ENCODE results near the gene PIGU.
"Not testable (repeated sequence)": the region's sequence is repeated elsewhere in the genome, so short reads cannot be mapped to it uniquely, and the experiment has no call there.

The PIGU gene

GRCh38 chr20:34669094-34669493 lies 7.8 kb downstream of the PIGU start:
- H3K27me3 ChIP-seq (ENCODE audit: low read length): no peaks in the 10 kb centered on the region
- no peak overlapping the region for H3K27ac ChIP-seq (ENCODE audit: low read depth, low read length)
- H4K20me1 ChIP-seq (ENCODE audit: low read depth, low read length): no peaks in the 10 kb centered on the region
- H3F3A ChIP-seq (ENCODE audit: insufficient read depth): no peaks in the 10 kb centered on the region
- no peaks in the 10 kb centered on the region for H3K9me3 ChIP-seq (ENCODE audit: insufficient read depth, low read length)
- H3K79me2 ChIP-seq (ENCODE audit: insufficient read depth, low read length): peaks cover 4% of the 10 kb centered on the region; the same call in 1 of the 2 replicates
- no peak overlapping the region for H3K9ac ChIP-seq (ENCODE audit: low read length)
- H3K4me3 ChIP-seq (ENCODE audit: insufficient read depth, low read length, poor library complexity, severe bottlenecking): no peak overlapping the region
- H3K9me2 ChIP-seq (replicated peaks; ENCODE audit: insufficient read depth, low read length): no peaks in the 10 kb centered on the region
- H2AFZ ChIP-seq (ENCODE audit: low read depth, low read length, severe bottlenecking): no peak overlapping the region
- H3K36me3 ChIP-seq (ENCODE audit: low read length): no peaks in the 10 kb centered on the region
- TF ChIP-seq EZH2phosphoT487 (conservative IDR thresholded peaks at IDR 0.05; ENCODE audit: low read length) (no peak), CTCF (IDR thresholded peaks at IDR 0.05; ENCODE audit: insufficient read depth, low read length, poor library complexity, severe bottlenecking) (no peak)
- no peak overlapping the region for H3K4me2 ChIP-seq (ENCODE audit: low read depth, low read length, poor library complexity, severe bottlenecking)

GRCh38 chr20:34664751-34665150 lies 12.1 kb downstream of the PIGU start:
- not testable (repeated sequence) for H3K9ac ChIP-seq (ENCODE audit: low read length); H4K20me1 ChIP-seq (ENCODE audit: low read depth, low read length); H3F3A ChIP-seq (ENCODE audit: insufficient read depth); H3K36me3 ChIP-seq (ENCODE audit: low read length); H3K27ac ChIP-seq (ENCODE audit: low read depth, low read length); H3K4me2 ChIP-seq (ENCODE audit: low read depth, low read length, poor library complexity, severe bottlenecking); H3K79me2 ChIP-seq (ENCODE audit: insufficient read depth, low read length); H2AFZ ChIP-seq (ENCODE audit: low read depth, low read length, severe bottlenecking); H3K9me3 ChIP-seq (ENCODE audit: insufficient read depth, low read length); H3K9me2 ChIP-seq (replicated peaks; ENCODE audit: insufficient read depth, low read length); H3K27me3 ChIP-seq (ENCODE audit: low read length); H3K4me3 ChIP-seq (ENCODE audit: insufficient read depth, low read length, poor library complexity, severe bottlenecking)

- H3K9me2 ChIP-seq (replicated peaks; ENCODE audit: insufficient read depth, low read length): no peaks in the 10 kb centered on the region
- H3K9ac ChIP-seq (ENCODE audit: low read length): no peak overlapping the region
- TF ChIP-seq EZH2phosphoT487 (conservative IDR thresholded peaks at IDR 0.05; ENCODE audit: low read length) (no peak), CTCF (IDR thresholded peaks at IDR 0.05; ENCODE audit: insufficient read depth, low read length, poor library complexity, severe bottlenecking) (no peak)
- no peaks in the 10 kb centered on the region for H3K36me3 ChIP-seq (ENCODE audit: low read length)
- no peak overlapping the region for H3K4me2 ChIP-seq (ENCODE audit: low read depth, low read length, poor library complexity, severe bottlenecking)
- no peak overlapping the region for H2AFZ ChIP-seq (ENCODE audit: low read depth, low read length, severe bottlenecking)
- H3F3A ChIP-seq (ENCODE audit: insufficient read depth): no peaks in the 10 kb centered on the region
- no peak overlapping the region for H3K27ac ChIP-seq (ENCODE audit: low read depth, low read length)
- H3K79me2 ChIP-seq (ENCODE audit: insufficient read depth, low read length): no peaks in the 10 kb centered on the region; the same call in 1 of the 2 replicates
- H3K9me3 ChIP-seq (ENCODE audit: insufficient read depth, low read length): no peaks in the 10 kb centered on the region
- no peaks in the 10 kb centered on the region for H3K27me3 ChIP-seq (ENCODE audit: low read length)
- no peaks in the 10 kb centered on the region for H4K20me1 ChIP-seq (ENCODE audit: low read depth, low read length)
- no peak overlapping the region for H3K4me3 ChIP-seq (ENCODE audit: insufficient read depth, low read length, poor library complexity, severe bottlenecking)
Measured at GRCh38 chr20:34663213-34663943, 13.5 kb downstream of the PIGU start.

GRCh38 chr20:34661811-34662210 lies 15.1 kb downstream of the PIGU start:
- H3K9me3 ChIP-seq (ENCODE audit: insufficient read depth, low read length); H3K36me3 ChIP-seq (ENCODE audit: low read length); H2AFZ ChIP-seq (ENCODE audit: low read depth, low read length, severe bottlenecking); H4K20me1 ChIP-seq (ENCODE audit: low read depth, low read length); H3K4me3 ChIP-seq (ENCODE audit: insufficient read depth, low read length, poor library complexity, severe bottlenecking); H3K27me3 ChIP-seq (ENCODE audit: low read length); H3K27ac ChIP-seq (ENCODE audit: low read depth, low read length); H3K79me2 ChIP-seq (ENCODE audit: insufficient read depth, low read length); H3K9ac ChIP-seq (ENCODE audit: low read length); H3F3A ChIP-seq (ENCODE audit: insufficient read depth); H3K4me2 ChIP-seq (ENCODE audit: low read depth, low read length, poor library complexity, severe bottlenecking); H3K9me2 ChIP-seq (replicated peaks; ENCODE audit: insufficient read depth, low read length): not testable (repeated sequence)

- H3K79me2 ChIP-seq (ENCODE audit: insufficient read depth, low read length); H3K27ac ChIP-seq (ENCODE audit: low read depth, low read length); H3K36me3 ChIP-seq (ENCODE audit: low read length); H2AFZ ChIP-seq (ENCODE audit: low read depth, low read length, severe bottlenecking); H3K9me3 ChIP-seq (ENCODE audit: insufficient read depth, low read length); H3K9ac ChIP-seq (ENCODE audit: low read length); H3K27me3 ChIP-seq (ENCODE audit: low read length); H3F3A ChIP-seq (ENCODE audit: insufficient read depth); H4K20me1 ChIP-seq (ENCODE audit: low read depth, low read length); H3K9me2 ChIP-seq (replicated peaks; ENCODE audit: insufficient read depth, low read length); H3K4me2 ChIP-seq (ENCODE audit: low read depth, low read length, poor library complexity, severe bottlenecking); H3K4me3 ChIP-seq (ENCODE audit: insufficient read depth, low read length, poor library complexity, severe bottlenecking): not testable (repeated sequence)
Measured at GRCh38 chr20:34658654-34659053, 18.2 kb downstream of the PIGU start.
